Measurements from ENCODE around the gene RBSN.

GRCh38 chr3:15063656-15064286 lies 35.2 kb downstream of the RBSN start:
- TF ChIP-seq CTCF (IDR thresholded peaks at IDR 0.05 in 2 of 3, conservative IDR thresholded peaks at IDR 0.05 in 1 of 3; ENCODE audit: borderline replicate concordance in 1 of 3, insufficient read depth in 1 of 3, low read depth in 2 of 3, low read length in 2 of 3) (no peak), POLR2AphosphoS5 (IDR thresholded peaks at IDR 0.05; ENCODE audit: low read depth, low read length) (no peak)

Data from HCT116 (cell line).